SK-N-SH treated with all-trans-retinoic acid at 6 μM for 48 hours (cell line): ENCODE data around the gene SPINK6.

Experiments used
- CREB5 ChIP-seq: fragments of 250-450 bp; sonication (Bioruptor Pico); IDR thresholded peaks from 2 replicates; pipeline ENCODE4 v1.5.1; 2020; ENCODE audit warnings: low read depth, mild to moderate bottlenecking, moderate library complexity
- CSRNP3 ChIP-seq: fragments of 250-450 bp; sonication (Bioruptor Pico); IDR thresholded peaks from 2 replicates; pipeline ENCODE4 v1.5.1; 2021; ENCODE audit warnings: mild to moderate bottlenecking, moderate library complexity
- PATZ1 ChIP-seq: fragments of 250-450 bp; sonication (Bioruptor Pico); IDR thresholded peaks from 2 replicates; pipeline ENCODE4 v1.8.0; 2020; ENCODE audit warnings: mild to moderate bottlenecking, moderate library complexity, borderline replicate concordance
- TCF4 ChIP-seq: fragments of 250-450 bp; sonication (Bioruptor Pico); IDR thresholded peaks from 2 replicates; pipeline ENCODE4 v1.8.0; 2021; ENCODE audit warnings: mild to moderate bottlenecking, moderate library complexity, borderline replicate concordance
- ZNF565 ChIP-seq: fragments of 450-650 bp; formaldehyde crosslinking; conservative IDR thresholded peaks from 2 replicates; pipeline ENCODE4 v1.5.0; 2020; ENCODE audit warnings: low read depth, mild to moderate bottlenecking, moderate library complexity

GRCh38 chr5:148205044-148205806 is 2.4 kb downstream of the SPINK6 start:
- TF ChIP-seq TCF4 (CRISPR knock-in tag): no peak
- no peak for TF ChIP-seq PATZ1
- TF ChIP-seq CREB5: no peak
- TF ChIP-seq CSRNP3 (CRISPR knock-in tag): no peak
- TF ChIP-seq ZNF565: no peak
